H9 (cell line): ENCODE results near the gene GNB1L. TPM values are rescaled to one million over a fixed set of nuclear protein-coding genes. Genes with fewer than 3 reads are reported as not detected.

ENCODE experiments used
- DNase-seq: peaks from one replicate; pipeline ENCODE4 v3.0.0-alpha.2; 2017
- H2AFZ ChIP-seq: one replicate; pipeline ENCODE4 v1.6.1; 2013; ENCODE audit warnings: mild to moderate bottlenecking, low read length, control low read depth, moderate library complexity
- H2AK5ac ChIP-seq: 2 replicates; pipeline ENCODE4 v1.6.1; 2013; ENCODE audit warnings: low read length, control low read depth, mixed read lengths; ENCODE audit not compliant: insufficient read length
- H2BK120ac ChIP-seq: one replicate; pipeline ENCODE4 v1.6.1; 2013; ENCODE audit warnings: low read depth, mild to moderate bottlenecking, low read length, control low read depth, inconsistent platforms; ENCODE audit not compliant: poor library complexity, severe bottlenecking
- H2BK12ac ChIP-seq: 2 replicates; pipeline ENCODE4 v1.6.1; 2013; ENCODE audit warnings: low read length, control low read depth, mixed read lengths, low read depth; ENCODE audit not compliant: insufficient read length
- H2BK15ac ChIP-seq: 2 replicates; pipeline ENCODE4 v1.6.1; 2013; ENCODE audit warnings: low read depth, low read length, control low read depth
- H2BK20ac ChIP-seq: one replicate; pipeline ENCODE4 v1.6.1; 2013; ENCODE audit warnings: low read depth, mild to moderate bottlenecking, low read length, control low read depth, inconsistent platforms; ENCODE audit not compliant: poor library complexity, severe bottlenecking
- H2BK5ac ChIP-seq: 2 replicates; pipeline ENCODE4 v1.6.1; 2013; ENCODE audit warnings: low read length, control low read depth, mixed read lengths; ENCODE audit not compliant: insufficient read length
- H3K14ac ChIP-seq: 2 replicates; pipeline ENCODE4 v1.6.1; 2013; ENCODE audit warnings: low read length, control low read depth; ENCODE audit not compliant: insufficient read depth
- H3K18ac ChIP-seq: 2 replicates; pipeline ENCODE4 v1.6.1; 2013; ENCODE audit warnings: low read depth, mild to moderate bottlenecking, mixed read lengths, low read length, control low read depth; ENCODE audit not compliant: insufficient read length
- H3K23ac ChIP-seq: 2 replicates; pipeline ENCODE4 v1.6.1; 2013; ENCODE audit warnings: low read length, control low read depth, mixed read lengths, low read depth; ENCODE audit not compliant: insufficient read length
- H3K23me2 ChIP-seq: 2 replicates; pipeline ENCODE4 v1.6.1; 2013; ENCODE audit warnings: low read depth, mild to moderate bottlenecking, mixed read lengths, low read length, control low read depth; ENCODE audit not compliant: insufficient read length, poor library complexity, severe bottlenecking
- H3K27ac ChIP-seq: 2 replicates; pipeline ENCODE4 v1.5.1; 2013; ENCODE audit warnings: low read length, control low read depth, mixed read lengths, low read depth; ENCODE audit not compliant: insufficient read length
- H3K27me3 ChIP-seq: 2 replicates; pipeline ENCODE4 v1.6.1; 2013; ENCODE audit warnings: low read length, control low read depth, inconsistent platforms; ENCODE audit not compliant: insufficient read depth
- H3K4ac ChIP-seq: 2 replicates; pipeline ENCODE4 v1.6.1; 2013; ENCODE audit warnings: low read depth, mild to moderate bottlenecking, control low read depth, inconsistent platforms, low read length, moderate library complexity
- H3K4me1 ChIP-seq: 2 replicates; pipeline ENCODE4 v1.6.1; 2013; ENCODE audit warnings: low read length, control low read depth, inconsistent platforms; ENCODE audit not compliant: insufficient read depth
- H3K4me2 ChIP-seq: 2 replicates; pipeline ENCODE4 v1.6.1; 2013; ENCODE audit warnings: low read length, control low read depth, mixed read lengths; ENCODE audit not compliant: insufficient read length, insufficient read depth
- H3K56ac ChIP-seq: 2 replicates; pipeline ENCODE4 v1.6.1; 2013; ENCODE audit warnings: low read depth, mild to moderate bottlenecking, mixed read lengths, low read length, control low read depth; ENCODE audit not compliant: insufficient read length
- H3K79me1 ChIP-seq: 2 replicates; pipeline ENCODE4 v1.6.1; 2013; ENCODE audit warnings: low read depth, mild to moderate bottlenecking, moderate library complexity, low read length, control low read depth, inconsistent platforms; ENCODE audit not compliant: insufficient read depth, poor library complexity, severe bottlenecking
- H3K79me2 ChIP-seq: 2 replicates; pipeline ENCODE4 v1.6.1; 2013; ENCODE audit warnings: low read length, control low read depth, inconsistent platforms; ENCODE audit not compliant: insufficient read depth
- H3K9ac ChIP-seq: 2 replicates; pipeline ENCODE4 v1.6.1; 2013; ENCODE audit warnings: low read length, control low read depth, mixed read lengths; ENCODE audit not compliant: insufficient read length; ENCODE audit errors: extremely low read depth
- H3K9me3 ChIP-seq: one replicate; pipeline ENCODE4 v1.6.1; 2013; ENCODE audit warnings: low read depth, low read length, inconsistent platforms; ENCODE audit not compliant: control insufficient read depth
- H3T11ph ChIP-seq: one replicate; pipeline ENCODE4 v1.6.1; 2013; ENCODE audit warnings: mild to moderate bottlenecking, low read length, control low read depth, inconsistent platforms
- H4K20me1 ChIP-seq: one replicate; pipeline ENCODE4 v1.6.1; 2013; ENCODE audit not compliant: control insufficient read depth, insufficient read length, insufficient read depth
- H4K5ac ChIP-seq: 2 replicates; pipeline ENCODE4 v1.6.1; 2013; ENCODE audit warnings: low read depth, mild to moderate bottlenecking, mixed read lengths, low read length, control low read depth; ENCODE audit not compliant: insufficient read length
- H4K8ac ChIP-seq: replicated peaks from 2 replicates; pipeline ENCODE4 v1.6.1; 2013; ENCODE audit warnings: low read length, control low read depth, mixed read lengths, low read depth; ENCODE audit not compliant: insufficient read length
- H4K91ac ChIP-seq: 2 replicates; pipeline ENCODE4 v1.6.1; 2013; ENCODE audit warnings: low read depth, mild to moderate bottlenecking, moderate library complexity, mixed read lengths, low read length, control low read depth; ENCODE audit not compliant: insufficient read length
- H3K27ac Mint-ChIP-seq, 3 experiments: 2 replicates in 2 of 3; 3 replicates in 1 of 3; pipeline ENCODE4 v1.8.0; 2020 to 2021; ENCODE audit warnings: mixed read lengths in 3 of 3, mild to moderate bottlenecking in 1 of 3, moderate library complexity in 1 of 3
- H3K27me3 Mint-ChIP-seq: 2 replicates; pipeline ENCODE4 v1.8.0; 2021; ENCODE audit warnings: low read depth, mild to moderate bottlenecking, moderate library complexity, mixed read lengths
- H3K36me3 Mint-ChIP-seq, 3 experiments: 2 replicates in 2 of 3; 3 replicates in 1 of 3; pipeline ENCODE4 v1.8.0; 2020 to 2021; ENCODE audit warnings: low read depth in 3 of 3, mixed read lengths in 3 of 3; ENCODE audit not compliant: insufficient read depth in 1 of 3
- H3K4me1 Mint-ChIP-seq, 2 experiments: 2 replicates each; pipeline ENCODE4 v1.8.0; 2020; ENCODE audit warnings: mixed read lengths in 2 of 2
- H3K4me3 Mint-ChIP-seq, 2 experiments: 2 replicates in 1 of 2; 3 replicates in 1 of 2; pipeline ENCODE4 v1.8.0; 2020 to 2021; ENCODE audit warnings: mild to moderate bottlenecking in 2 of 2, mixed read lengths in 2 of 2, moderate library complexity in 1 of 2
- H3K9me3 Mint-ChIP-seq, 2 experiments: 2 replicates in 1 of 2; 3 replicates in 1 of 2; pipeline ENCODE4 v1.8.0; 2020; ENCODE audit warnings: mild to moderate bottlenecking in 2 of 2, mixed read lengths in 2 of 2, moderate library complexity in 1 of 2
- CTCF ChIP-seq: fragments of 200-600 bp; sonication (generic); conservative IDR thresholded peaks from 3 replicates; pipeline ENCODE4 v1.8.0; 2021; ENCODE audit warnings: antibody characterized with exemption, mild to moderate bottlenecking
- WGBS: extraction: QIAGEN DNeasy Blood & Tissue Kit; methylation state at CpG from one replicate; pipeline ENCODE4 v1.1.7; 2013; ENCODE audit warnings: missing lambda C conversion rate, low lambda C conversion rate, mixed read lengths; ENCODE audit not compliant: insufficient read length; ENCODE audit errors: extremely low coverage; 5-methylcytosine and 5-hydroxymethylcytosine counted together
- total RNA-seq: library from RNA; stranded (reverse); gene quantifications from 2 replicates; pipeline ENCODE4 v1.2.1, GENCODE V29; 2021

Gene GNB1L
- total RNA-seq, 1 experiment from 2014 or later: 22.4 TPM

GRCh38 chr22:19795617-19796008 lies 59.1 kb downstream of the GNB1L start:
- Histone ChIP-seq H2BK15ac (no peak overlapping the region), H3K14ac (no peak overlapping the region; the same call in 1 of the 2 replicates), H3K9ac (no peak overlapping the region), H3K56ac (no peak overlapping the region), H2BK120ac (no peak overlapping the region), H3K23me2 (no peaks in the 10 kb centered on the region), H3K18ac (no peak overlapping the region), H2AK5ac (no peak overlapping the region), H4K5ac (no peak overlapping the region), H4K20me1 (no peaks in the 10 kb centered on the region), H3K27ac (no peak overlapping the region), H3K4me1 (no peaks in the 10 kb centered on the region), H3K4me2 (no peak overlapping the region), H4K91ac (no peak overlapping the region), H2BK12ac (no peak overlapping the region), H2BK5ac (no peak overlapping the region), H3K79me2 (no peaks in the 10 kb centered on the region), H3T11ph (no peak overlapping the region), H3K79me1 (no peaks in the 10 kb centered on the region), H2BK20ac (no peak overlapping the region), H3K4ac (no peak overlapping the region), H2AFZ (no peak overlapping the region), H3K27me3 (no peaks in the 10 kb centered on the region), H4K8ac (no peak overlapping the region), H3K9me3 (no peaks in the 10 kb centered on the region), H3K23ac (no peak overlapping the region)
- no CpG with 5 or more reads among the region's 6 CpGs for WGBS
- no peak overlapping the region for H3K27ac Mint-ChIP-seq
- H3K9me3 Mint-ChIP-seq: no peaks in the 10 kb centered on the region; a peak in 2 of 5 replicates
- peaks cover 0 to 3% (median 2%) of the 10 kb centered on the region in 3 experiments; a peak in 2 of 7 replicates for H3K36me3 Mint-ChIP-seq
- no peak for TF ChIP-seq CTCF
- peaks cover 0 to 8% of the 10 kb centered on the region in 2 experiments; a peak in 2 of 4 replicates for H3K4me1 Mint-ChIP-seq
- DNase-seq: no peak
- no peaks in the 10 kb centered on the region; the same call in 1 of the 2 replicates for H3K27me3 Mint-ChIP-seq
- H3K4me3 Mint-ChIP-seq: no peak overlapping the region
